Activated CD4-positive, alpha-beta T cell treated with anti-CD3 and anti-CD28 coated beads for 4 hours (primary cell): Measurements from ENCODE around the gene KAT8.

ENCODE experiments used
- DNase-seq, 2 donors: peaks; one replicate each; pipeline ENCODE4 v3.0.0-alpha.2; 2020

Gene KAT8

GRCh38 chr16:31108035-31108793 is 9.2 kb upstream of the KAT8 start, which contains the start of gene BCKDK:
Gene BCKDK, plus strand, starts transcription at chr16:31108386. Its CDS starts 838 bp downstream, at chr16:31109224.
- DNase-seq: peak; percentile 61 to 68

- no peak for DNase-seq
These were observed 8.5 kb upstream of the KAT8 start for GRCh38 chr16:31108794-31109558.

GRCh38 chr16:31109622-31110021 is 7.8 kb upstream of the KAT8 start:
- no peak for DNase-seq

- no peak for DNase-seq
These were observed 7.1 kb upstream of the KAT8 start for GRCh38 chr16:31110106-31111034.

- DNase-seq: no peak
These were observed 5.5 kb upstream of the KAT8 start for GRCh38 chr16:31111881-31112466.

GRCh38 chr16:31112711-31113110 is 4.8 kb upstream of the KAT8 start:
- no peak for DNase-seq

- no peak for DNase-seq
These were observed 4.0 kb upstream of the KAT8 start for GRCh38 chr16:31113121-31114120.

GRCh38 chr16:31114468-31114867 is 3.0 kb upstream of the KAT8 start:
- no peak for DNase-seq

GRCh38 chr16:31118223-31119155 is 1.0 kb downstream of the KAT8 start:
- DNase-seq: no peak

GRCh38 chr16:31120129-31120528 is 2.7 kb downstream of the KAT8 start:
- no peak for DNase-seq

GRCh38 chr16:31125844-31126243 is 8.4 kb downstream of the KAT8 start:
- no peak for DNase-seq

GRCh38 chr16:31127182-31127581 is 9.7 kb downstream of the KAT8 start:
- no peak for DNase-seq

GRCh38 chr16:31128711-31129567 is 11.5 kb downstream of the KAT8 start:
- no peak for DNase-seq

GRCh38 chr16:31129568-31130335 is 12.3 kb downstream of the KAT8 start:
- DNase-seq: no peak

GRCh38 chr16:31130336-31130891 is 12.9 kb downstream of the KAT8 start:
- DNase-seq: no peak

GRCh38 chr16:31130899-31131298 is 13.4 kb downstream of the KAT8 start:
- DNase-seq: no peak

GRCh38 chr16:31131416-31131815 is 14.0 kb downstream of the KAT8 start:
- no peak for DNase-seq

GRCh38 chr16:31131841-31132271 is 14.4 kb downstream of the KAT8 start:
- DNase-seq: no peak
